GM12892 (cell line): ENCODE measurements around the gene ACP4.
"Not testable (repeated sequence)": the region's sequence is repeated elsewhere in the genome, so short reads cannot be mapped to it uniquely, and the experiment has no call there.

Experiments used
- DNase-seq: peaks from one replicate; pipeline ENCODE4 v3.0.0; 2011; ENCODE audit not compliant: insufficient read length
- FAIRE-seq: peaks from 2 replicates; lab custom pipeline; 2011; peaks lifted over from hg19 to GRCh38; lab: Jason Lieb, UNC
- POLR2A ChIP-seq: IDR thresholded peaks from 2 replicates; pipeline ENCODE4 v1.6.1; 2011; ENCODE audit warnings: low read depth, low read length, control low read depth
- POLR2AphosphoS5 ChIP-seq: IDR thresholded peaks from 2 replicates; pipeline ENCODE4 v1.6.1; 2011; ENCODE audit warnings: low read depth, low read length, control low read depth
- TAF1 ChIP-seq: IDR thresholded peaks from 2 replicates; pipeline ENCODE4 v1.6.1; 2011; ENCODE audit warnings: low read depth, mild to moderate bottlenecking, control low read depth, low read length, borderline replicate concordance

ACP4 gene

GRCh38 chr19:50803633-50804419 lies 13.6 kb downstream of the ACP4 start:
- no peak for DNase-seq
- no peak for FAIRE-seq
- TF ChIP-seq TAF1 (no peak), POLR2A (no peak), POLR2AphosphoS5 (no peak; the same call in 1 of the 2 replicates)

- peak; percentile 99 for TF ChIP-seq POLR2AphosphoS5
- TF ChIP-seq TAF1 = peak; percentile 95
- TF ChIP-seq POLR2A = peak; percentile 99
- peak; percentile 95 for DNase-seq
- FAIRE-seq = peak; percentile 93
These were observed 14.4 kb downstream of the ACP4 start for GRCh38 chr19:50804420-50805272.

GRCh38 chr19:50808856-50809255 lies 18.6 kb downstream of the ACP4 start:
- FAIRE-seq (no peak), DNase-seq (no peak)
- TF ChIP-seq TAF1 (no peak), POLR2A (no peak)

GRCh38 chr19:50811622-50812238 lies 21.5 kb downstream of the ACP4 start:
- not testable (repeated sequence) for DNase-seq
- peak; percentile 51 for FAIRE-seq

GRCh38 chr19:50812474-50812873 lies 22.3 kb downstream of the ACP4 start:
- FAIRE-seq (peak; percentile 58), DNase-seq (no peak)
- TF ChIP-seq POLR2AphosphoS5 = no peak
- no peak for TF ChIP-seq TAF1
- TF ChIP-seq POLR2A = no peak

- DNase-seq (no peak), FAIRE-seq (no peak)
- no peak for TF ChIP-seq TAF1
- no peak for TF ChIP-seq POLR2A
- no peak for TF ChIP-seq POLR2AphosphoS5
These were observed 24.7 kb downstream of the ACP4 start for GRCh38 chr19:50814883-50815282.

GRCh38 chr19:50815439-50815838 lies 25.2 kb downstream of the ACP4 start:
- no peak for FAIRE-seq
- TF ChIP-seq POLR2AphosphoS5 (no peak), TAF1 (no peak), POLR2A (no peak)
- DNase-seq = no peak

- FAIRE-seq = no peak
- TF ChIP-seq POLR2A = peak; percentile 57; the same call in 1 of the 2 replicates
- TF ChIP-seq TAF1 = no peak
- TF ChIP-seq POLR2AphosphoS5 = no peak
- DNase-seq = peak; percentile 91
These were observed 28.0 kb downstream of the ACP4 start for GRCh38 chr19:50817941-50818858.

GRCh38 chr19:50818859-50819472 lies 28.8 kb downstream of the ACP4 start:
- TF ChIP-seq TAF1 (no peak), POLR2A (no peak), POLR2AphosphoS5 (no peak)
- FAIRE-seq (peak; percentile 48), DNase-seq (no peak)

- no peak for TF ChIP-seq POLR2AphosphoS5
- TF ChIP-seq TAF1 = no peak
- TF ChIP-seq POLR2A = no peak
- DNase-seq = no peak
- no peak for FAIRE-seq
These were observed 29.4 kb downstream of the ACP4 start for GRCh38 chr19:50819636-50820035.

GRCh38 chr19:50820086-50820485 lies 29.9 kb downstream of the ACP4 start:
- DNase-seq (no peak), FAIRE-seq (peak; percentile 76)
- TF ChIP-seq POLR2AphosphoS5 = no peak
- TF ChIP-seq POLR2A = no peak
- TF ChIP-seq TAF1 = no peak
